Measurements from ENCODE around the gene BAIAP2.
A peak's percentile ranks its signal among the peaks of the same experiment; 100 is the strongest.

BAIAP2 gene

DNA sequence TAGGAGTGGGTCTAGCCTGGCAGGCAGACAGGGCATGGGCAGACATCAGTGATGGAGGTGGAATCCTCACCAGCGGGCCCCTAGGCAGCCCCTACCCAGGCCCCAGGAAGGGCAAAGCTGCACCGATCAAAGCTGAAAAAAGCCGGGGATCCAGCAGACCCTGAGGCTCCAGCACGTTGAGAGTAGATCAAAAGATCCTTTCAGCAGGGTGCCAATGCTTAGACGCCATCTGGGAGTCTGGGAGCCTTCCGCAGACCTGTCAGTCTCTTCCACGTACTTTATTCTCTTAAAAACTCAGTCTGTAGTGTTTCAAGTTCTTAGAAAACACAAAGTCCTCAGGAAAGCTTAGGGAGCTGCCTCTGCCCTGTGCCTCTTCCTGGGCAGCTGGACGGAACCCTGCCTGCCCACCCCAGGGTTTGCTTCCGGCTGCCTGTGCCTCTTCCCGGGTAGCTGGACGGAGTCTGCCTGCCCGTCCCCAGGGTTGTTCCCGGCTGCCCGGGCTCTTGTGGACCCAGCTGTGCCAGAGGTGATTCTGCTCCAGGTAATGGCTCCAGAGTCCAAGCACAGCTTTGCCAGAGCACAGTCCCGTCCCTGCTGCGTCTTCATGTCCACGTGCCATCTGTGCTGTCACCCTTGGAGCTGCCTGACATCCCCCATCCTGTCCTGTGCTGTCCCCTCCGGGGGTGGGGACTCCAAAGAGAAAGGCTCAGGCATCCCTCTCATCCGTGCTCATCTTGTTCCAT, 79.6 kb downstream of the BAIAP2 start:
- no peak for DNase-seq

DNA sequence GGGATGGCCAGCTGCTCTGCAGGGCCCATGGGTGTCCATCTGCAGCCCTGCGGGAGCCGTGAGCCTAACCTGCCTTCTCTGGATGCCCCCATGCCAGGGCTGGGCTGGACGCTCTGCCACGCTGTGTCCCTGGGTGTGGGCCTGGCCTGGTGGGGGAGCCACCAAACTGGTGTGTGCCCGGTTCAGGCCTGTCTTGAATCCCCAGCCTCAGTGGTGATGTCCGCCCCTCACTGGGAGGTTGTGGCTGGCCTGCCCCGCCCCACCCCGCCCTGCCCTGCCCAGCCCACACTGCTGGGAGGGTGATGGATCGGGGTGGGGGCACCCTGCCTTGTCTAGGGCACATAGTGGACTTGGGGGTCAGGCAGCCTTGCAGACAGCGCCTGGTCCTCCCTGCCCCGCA, 80.3 kb downstream of the BAIAP2 start:
- no peak for DNase-seq

DNA sequence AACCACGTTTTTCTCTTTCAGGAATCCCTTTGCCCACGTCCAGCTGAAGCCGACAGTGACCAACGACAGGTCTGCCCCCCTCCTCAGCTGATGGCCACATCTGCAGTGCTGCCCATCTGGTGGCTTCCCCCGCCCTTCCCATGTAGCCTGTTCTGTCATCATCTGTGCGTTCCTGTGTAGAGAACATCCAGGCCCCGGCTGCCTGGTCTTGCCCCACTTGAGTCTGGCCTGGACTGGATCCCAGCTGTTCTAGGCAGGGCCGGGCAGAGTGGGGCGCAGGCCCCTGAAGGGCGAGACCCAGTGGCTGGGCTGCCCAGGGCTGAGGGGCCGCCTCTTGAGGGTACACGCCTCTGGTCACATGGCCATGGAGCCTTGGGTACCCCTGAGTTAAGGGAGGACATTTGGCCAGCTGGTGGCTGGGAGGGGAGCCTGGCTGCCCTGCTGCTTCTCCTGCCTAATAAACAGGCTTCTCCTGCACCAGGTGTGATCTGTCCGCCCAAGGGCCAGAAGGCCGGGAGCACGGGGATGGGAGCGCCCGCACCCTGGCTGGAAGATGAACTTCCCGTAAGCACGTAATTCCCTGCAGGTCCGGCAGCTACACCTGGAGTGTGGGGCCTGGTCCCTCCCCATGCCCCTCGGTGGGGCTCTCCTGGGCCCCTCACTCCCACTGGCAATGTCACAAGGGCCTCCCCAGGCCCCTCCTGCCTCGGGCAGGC, 81.0 kb downstream of the BAIAP2 start:
- no peak for DNase-seq

DNA sequence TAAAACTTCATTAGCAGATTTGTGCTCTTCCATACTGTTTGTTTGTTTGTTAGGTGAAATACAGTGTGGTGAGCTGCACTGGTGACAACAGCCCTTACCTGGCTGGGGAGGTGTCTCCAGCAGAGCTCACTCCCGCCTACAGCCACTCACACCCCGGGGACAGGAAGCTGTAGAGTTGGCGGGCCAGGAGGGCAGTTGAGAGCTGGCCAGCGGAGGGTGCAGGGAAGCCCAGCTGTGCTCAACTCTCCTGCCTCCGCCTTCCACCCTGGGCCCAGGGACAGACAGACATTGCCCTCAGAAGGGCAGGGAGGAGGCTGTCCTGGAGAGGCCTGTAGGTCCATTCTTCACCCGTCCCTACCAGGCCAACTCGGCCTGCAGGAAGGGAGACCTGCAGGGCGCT, 81.8 kb downstream of the BAIAP2 start:
- no peak for DNase-seq

DNA sequence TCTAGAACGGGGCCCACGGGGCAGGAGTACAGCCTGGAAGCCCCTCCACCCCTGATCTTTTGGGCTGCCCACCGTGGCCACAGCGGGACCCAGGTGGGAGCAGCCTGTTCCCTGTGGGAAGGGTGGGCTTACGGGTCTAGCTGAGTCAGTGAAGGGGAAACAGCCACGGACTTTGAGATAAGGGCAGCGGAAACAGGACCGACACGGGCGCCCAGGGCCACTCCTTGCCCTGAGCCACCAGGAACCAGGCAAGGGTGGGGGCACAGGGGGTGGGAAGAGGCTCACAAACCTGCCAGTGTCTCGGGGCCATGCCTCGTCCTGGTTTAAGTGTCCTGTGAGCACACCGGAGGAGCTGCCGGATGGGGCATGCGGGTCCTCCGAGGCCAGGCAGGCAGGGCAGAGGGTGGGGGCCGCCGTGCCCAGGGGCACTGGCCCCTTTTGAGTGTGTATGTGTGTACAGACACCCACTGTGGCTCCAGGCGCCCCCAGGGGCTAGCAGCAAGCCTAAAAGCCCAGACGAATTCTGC, 82.8 kb downstream of the BAIAP2 start:
- no peak for DNase-seq

DNA sequence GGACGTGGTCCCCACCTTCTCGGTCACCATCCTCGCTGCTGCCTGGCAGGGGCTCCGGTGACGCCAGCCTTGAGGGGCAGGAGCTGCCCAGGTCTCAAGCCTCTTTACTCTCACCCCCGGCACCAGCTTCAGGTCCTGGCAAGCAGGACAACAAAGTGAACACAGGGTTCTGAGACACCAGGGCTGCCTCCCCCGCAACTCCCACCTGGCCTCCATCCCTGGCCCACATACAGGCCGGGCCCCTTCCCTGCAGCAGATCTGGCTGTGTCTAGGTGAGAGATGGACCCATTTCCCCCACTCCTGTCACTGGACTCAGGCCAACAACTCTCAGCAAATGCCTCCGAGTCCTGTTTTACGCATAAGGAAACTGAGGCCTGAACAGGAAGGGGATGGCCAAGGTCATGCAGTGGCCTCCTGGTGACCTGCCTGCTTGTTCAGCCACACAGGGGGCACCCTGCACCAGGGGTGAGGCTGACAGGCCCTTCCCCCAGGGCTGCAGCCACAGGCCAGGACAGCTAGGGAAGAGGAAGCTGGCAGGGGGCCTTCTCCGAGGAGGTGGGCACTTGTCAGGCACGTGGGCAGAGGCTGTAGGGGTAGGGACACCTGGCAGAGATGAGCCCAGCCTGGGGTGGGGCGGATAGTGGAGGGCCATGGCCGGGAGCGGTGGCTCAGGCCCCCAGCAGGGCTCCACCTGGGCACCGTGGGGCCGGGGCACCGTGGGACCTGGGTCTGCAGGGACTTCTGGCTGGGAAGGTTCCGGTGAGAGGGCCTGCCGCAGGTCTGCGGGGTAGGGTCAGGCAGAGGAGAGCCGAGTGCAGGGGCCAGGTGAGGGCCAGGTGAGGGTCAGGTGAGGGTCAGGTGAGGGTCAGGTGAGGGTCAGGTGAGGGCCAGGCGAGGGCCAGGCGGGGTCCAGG, 83.6 kb downstream of the BAIAP2 start:
- DNase-seq, result no peak

DNA sequence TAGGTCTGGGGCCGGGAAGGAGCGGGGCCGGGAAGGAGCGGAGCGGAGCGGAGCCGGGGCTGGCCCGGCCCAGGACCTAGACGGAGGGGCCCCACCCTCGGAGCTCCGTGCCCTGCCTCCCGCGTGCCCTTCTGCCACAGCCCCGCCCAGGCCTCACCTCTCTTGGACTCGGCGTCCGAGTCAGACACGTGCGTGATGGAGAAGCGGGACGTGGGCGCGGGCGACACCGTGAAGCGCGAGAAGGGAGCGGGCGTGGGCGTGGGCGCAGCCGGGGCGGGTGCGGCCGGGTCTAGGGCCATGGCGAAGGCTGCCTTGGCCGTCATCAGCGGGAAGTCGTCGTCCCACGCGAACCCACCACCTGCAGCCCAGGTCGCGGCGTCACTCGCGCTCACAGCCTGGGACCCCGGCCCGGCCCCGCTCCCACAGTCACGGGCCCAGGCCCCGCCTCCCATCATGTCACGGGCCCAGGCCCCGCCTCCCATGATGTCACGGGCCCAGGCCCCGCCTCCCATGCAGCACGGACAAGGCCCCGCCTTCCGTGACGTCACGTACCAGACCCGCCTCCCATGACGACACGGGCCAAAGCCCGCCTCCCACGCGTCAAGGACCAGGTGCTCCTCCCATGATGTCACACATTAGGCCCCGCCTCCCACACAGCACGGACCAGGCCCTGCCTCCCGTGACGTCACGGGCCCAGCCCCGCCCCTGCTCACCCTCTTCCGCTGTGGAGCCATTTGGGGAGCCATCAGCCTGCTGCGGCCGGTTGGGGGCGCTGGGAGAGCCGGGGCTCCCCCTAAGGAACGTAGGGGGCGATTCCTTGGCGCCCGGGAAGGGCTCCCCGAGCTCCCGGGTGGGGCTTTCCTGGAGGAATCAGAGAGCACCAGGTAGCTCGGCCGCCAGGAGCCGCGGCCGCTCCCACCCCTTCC, 84.5 kb downstream of the BAIAP2 start:
- DNase-seq, result peak in 1 of 2 donors; percentile 87

DNA sequence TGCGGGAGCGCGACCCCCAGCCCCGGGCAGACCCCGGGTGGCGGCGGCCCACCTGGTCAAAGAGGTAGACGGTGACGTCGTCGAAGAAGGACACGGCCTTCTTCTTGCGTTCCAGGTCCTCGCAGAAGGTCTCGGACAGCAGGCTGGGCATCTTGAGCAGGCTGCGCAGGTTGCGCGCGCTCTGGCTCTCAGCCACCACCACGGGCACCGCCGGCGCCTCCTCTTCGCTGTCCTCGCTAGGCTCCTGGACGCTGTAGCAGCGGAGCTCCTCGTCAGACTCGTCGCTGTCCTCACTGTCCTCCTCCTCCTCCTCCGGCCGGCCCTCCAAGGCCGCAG, 85.2 kb downstream of the BAIAP2 start:
- DNase-seq, result no peak

DNA sequence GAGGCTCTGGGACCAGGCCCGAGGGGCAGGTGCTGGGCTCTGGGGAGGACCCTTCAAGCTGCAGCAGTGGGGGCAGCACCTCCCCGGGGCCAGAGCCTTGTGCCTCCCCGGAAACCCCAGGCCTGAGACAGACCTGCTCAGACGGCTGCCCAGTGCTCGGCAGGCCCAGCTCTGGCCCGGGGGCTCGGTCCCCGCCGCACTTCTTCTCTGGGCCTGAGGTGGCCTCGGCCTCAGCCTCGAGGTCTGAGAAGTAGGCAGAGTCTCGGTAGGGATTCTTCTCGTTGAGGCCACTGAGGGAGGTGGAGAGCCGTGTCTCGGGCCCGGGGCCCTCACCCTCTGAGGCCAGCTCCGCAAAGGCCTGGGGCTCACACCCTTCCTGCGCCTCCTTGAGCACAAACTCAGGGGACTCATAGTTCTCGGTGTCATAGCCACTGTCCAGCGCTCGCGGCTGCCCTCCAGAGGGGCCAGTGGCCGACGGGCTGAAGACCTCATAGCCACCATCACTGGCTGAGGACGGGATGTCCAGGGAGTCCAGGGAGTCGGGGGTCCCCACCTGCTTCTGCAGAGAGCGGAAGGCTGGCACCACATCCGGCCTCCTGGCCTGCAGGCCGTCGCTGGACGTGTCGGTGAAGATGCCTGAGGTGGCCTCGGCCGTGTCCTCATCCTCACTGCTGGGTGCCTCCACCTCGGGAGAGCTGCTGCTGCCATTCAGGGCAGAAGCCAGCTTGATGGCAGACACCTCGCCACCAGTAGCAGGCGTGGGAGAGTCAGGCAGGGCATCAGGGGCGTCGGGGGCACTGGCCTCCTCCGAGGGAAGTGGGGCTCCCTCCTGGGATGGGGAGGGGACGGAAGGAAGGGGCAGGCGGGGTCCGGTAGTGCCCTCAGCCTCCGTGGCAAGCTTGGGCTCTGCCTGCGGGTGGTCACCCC, 86.0 kb downstream of the BAIAP2 start:
- DNase-seq, result no peak

DNA sequence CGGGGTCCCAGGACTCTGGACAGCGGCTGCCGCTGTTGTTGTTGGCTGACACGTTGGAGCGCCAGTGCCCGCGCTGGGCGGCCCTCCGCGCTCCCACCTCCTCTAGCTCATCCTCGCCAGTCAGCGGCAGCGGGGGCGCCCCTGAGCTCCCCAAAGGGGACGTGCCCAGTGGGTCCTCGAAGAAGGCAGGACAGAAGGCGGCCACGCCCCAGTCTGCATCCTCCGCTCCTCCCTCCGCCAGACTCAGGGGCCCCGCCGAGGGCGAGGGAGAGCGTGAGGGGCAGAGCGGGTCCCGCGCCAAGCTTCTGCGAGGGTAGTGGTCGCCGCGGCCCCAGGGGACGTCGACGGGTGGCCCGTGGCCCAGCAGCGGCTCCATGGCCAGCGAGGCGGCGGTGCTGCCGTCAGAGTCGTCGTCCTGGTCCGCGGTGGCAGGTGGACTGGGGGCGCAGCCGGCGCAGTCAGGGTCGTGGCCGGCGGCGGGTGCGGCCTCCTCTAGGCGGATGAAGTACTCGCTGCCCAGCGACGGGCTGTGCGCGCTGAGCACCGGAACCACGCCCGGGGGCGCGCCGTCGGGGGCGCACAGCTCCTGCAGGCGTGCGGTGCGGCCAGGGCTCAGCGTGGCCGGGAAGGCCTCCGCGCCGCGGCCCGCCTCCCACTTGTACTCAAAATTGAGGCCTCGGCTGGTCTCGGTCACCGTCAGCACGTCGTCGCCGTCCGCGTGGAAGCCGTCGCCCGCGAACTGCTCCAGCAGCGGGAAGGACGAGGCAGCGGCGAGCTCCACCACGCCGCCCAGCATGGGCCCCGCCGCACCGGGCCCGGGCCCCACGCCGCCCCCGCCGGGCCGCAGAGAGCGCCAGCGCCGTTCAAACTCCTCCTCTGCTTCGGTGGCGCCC, 87.1 kb downstream of the BAIAP2 start:
- no peak for DNase-seq

DNA sequence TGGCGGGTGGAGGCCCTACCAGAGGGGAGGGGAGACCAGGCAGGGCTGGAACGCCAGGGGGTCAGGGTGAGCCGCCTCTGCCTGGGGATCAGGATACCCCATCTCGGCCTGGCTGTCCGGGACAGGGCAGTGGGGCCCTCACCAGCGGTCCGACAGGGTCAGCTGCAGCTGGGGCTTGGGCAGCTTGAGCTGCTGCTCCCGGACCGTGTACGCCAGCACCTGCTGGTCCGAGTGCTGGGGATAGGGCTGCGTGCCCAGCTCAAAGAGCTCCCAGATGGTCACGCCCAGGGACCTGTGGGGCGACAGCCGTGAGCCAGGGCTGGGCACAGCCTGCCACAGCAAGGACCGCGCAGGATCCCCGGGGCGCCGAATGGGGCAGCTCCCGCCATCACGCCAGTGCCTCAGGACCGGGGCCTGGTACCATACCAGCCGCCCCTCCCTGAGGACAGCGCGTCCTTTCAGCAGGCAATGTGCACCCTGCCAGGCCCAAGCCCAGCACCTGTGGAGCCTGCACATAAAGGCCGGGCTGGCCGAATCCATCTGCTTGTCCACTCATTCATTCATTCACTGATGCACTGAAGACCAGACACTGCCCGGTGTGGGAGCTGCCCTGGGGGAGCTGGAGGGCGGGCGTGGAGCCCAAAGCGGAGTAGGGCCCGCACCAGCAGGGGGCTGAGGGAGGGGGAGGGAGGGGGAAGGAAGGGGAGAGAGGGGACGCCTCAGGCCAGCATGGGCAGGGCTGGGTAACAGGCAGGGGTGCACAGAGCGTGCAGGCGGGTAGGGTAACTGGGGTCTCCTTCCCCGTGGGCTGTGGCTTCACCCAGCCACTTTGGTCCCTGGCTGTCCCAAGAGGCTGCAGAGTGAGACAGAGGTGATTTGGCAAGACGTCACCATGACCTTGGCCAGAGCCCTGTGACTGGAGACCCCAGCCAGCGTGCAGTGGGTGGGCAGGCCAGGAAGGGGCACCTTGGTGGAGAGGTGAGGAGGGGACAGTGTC, 88.4 kb downstream of the BAIAP2 start:
- DNase-seq, result no peak

DNA sequence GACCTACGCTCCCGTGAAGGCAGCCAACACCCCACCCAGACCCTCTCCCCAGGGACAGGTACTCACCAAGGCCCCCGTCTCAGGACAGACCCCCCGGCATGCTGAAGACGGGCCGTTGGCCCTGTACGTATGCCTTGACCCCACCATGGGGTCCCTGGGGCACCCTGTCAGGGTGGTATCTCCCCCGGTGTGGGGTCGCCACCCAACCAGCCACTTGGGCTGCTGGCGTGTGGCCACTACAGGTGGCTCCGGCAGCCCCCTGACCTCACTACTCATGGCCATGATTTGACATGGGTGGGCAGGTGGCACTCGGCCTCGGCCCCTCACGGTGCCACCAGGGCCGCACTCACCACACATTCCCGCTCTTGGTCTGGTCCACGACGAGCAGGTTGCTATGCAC, 89.4 kb downstream of the BAIAP2 start:
- DNase-seq, result no peak

DNA sequence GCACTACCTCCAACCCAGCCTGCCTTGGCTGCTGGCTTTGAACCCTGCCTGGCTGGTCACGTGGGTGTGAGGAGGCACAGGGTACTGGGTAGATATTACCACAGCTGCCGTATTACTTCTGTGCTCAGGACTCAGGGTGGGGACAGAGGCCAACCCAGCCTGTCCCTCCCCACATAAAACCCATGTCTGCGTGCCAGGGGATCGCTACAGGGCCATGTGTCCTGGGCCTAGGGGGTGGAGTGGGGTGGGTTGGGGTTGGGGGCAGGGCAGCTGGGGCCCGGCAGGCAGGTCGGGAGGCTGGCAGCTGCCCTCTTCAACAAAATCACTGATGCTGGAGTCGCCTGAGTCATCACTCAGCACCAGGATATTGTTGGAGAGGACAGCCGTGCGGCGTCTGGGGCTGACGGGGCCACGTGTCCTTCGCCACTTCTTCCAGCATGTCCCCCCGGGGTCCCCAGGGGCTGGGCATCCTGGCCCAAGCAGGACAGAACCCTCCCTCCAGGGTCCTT, 90.7 kb downstream of the BAIAP2 start:
- no peak for DNase-seq

DNA sequence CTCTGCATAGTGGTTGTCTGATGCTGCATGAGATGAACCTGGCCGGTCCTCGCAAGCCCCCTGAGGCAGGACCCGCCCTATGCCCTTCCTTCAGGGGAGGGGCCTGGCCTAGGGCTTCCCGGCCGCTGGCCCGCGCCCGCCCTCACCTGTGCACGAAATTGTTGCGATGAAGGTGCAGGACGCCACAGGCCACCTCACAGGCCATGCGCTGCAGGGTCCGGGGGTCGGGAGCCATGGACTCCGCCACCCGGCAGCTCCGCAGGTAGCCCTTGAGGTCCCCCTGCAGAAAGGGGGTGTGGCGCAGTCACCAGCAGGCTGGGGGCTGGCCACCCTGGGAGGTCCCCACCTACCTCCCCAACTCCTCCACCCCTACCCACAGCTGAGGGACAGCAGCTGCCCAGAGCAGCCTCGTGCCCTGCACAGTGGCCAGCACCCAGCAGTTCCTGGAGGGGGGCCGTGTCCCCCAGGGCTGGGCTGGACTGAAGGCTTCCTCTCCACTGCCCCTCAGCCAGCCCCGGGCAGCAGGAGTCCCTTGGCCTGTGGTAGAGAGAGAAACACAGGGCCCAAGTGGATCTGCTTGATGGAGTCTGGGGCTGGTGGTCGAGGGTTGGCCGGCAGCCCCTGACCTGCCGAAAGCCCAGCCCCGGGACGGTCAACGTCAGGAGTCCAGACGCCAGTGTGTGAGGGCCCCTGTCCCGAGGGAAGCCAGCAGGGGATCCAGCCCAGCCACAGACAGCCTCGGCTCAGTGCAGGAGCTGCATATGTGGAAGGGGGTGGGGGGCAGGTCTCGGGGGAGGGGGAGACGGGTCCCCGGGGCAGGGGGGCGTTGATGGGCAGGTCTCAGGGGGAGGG, 91.6 kb downstream of the BAIAP2 start:
- no peak for DNase-seq

DNA sequence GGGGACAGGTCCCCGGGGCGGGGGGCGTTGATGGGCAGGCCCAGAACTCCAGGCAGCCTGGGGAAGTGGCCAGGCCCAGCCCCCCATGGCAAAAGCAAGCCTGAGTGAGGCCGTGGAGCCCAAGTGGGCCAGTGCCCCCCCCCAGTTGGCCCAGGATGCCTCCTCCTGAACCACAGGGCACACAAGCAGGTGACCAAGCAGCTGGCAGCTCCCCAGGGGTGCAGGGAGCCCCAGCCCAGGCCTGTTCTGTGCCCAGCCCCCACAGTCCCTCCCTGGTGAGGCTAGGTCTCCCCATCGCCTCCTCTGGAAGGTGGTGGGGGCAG, 92.1 kb downstream of the BAIAP2 start:
- no peak for DNase-seq

DNA sequence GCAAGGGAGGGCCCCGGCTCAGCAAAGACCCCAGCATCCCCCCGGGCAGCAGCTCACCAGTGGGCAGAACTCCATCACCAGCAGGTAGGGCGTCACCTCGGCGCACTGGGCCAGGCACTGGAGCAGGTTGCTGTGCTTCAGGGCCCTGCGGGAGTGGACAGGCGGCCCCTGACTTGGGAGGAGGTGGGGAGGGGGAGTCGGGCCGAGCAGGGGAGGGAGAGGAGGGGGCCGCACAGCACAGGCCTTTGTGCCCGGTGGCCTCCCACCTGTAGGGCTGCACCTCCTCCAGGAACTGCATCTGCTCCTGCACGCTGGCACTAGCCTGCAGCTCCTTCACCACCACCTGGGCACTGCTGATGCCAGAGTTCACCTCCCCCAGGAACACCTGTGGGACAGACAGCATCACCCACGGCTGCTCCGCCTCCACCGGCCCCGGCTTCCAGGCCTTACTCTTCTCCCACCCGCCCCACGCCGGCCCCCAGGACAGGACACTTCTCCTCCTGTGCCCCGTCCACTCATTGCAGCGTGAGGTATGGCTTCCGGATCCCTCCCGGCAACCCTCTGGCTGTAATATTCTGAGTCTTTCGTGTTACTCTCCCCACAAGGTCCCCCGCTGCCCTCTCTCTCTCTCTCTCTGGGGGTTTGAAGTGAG, 92.7 kb downstream of the BAIAP2 start:
- no peak for DNase-seq

DNA sequence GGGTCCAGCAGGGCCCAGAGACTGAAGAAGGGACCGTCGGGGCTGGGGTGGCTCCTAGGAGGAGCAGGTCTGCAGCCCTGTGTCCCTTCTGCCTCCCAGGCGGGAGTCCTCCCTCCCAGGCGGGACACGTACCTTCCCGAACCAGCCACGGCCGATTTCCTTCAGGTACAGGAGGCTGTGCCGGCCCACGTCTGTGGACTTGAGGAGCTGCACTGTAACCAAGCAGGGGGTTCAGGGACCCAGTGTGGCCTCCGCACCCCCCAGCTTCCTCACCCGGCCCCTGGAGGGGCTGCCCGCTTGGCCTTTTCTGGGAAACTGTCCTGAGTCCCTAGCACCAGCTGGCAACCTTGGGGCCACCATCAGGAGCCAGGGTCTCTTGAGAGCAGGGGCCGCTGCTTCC, 93.4 kb downstream of the BAIAP2 start:
- no peak for DNase-seq
